Astrocyte of the cerebellum (primary cell): Measurements from ENCODE around the gene SMURF1.

Experiments used
- DNase-seq: peaks from one replicate; pipeline ENCODE4 v3.0.0-alpha.2; 2011; ENCODE audit warnings: low read depth
- H3K4me3 ChIP-seq: 2 replicates; pipeline ENCODE4 v1.5.1; 2011; ENCODE audit warnings: mild to moderate bottlenecking, low read depth, low read length, moderate library complexity
- CTCF ChIP-seq: IDR thresholded peaks from 2 replicates; pipeline ENCODE4 v1.5.1; 2012; ENCODE audit warnings: low read length, low read depth, moderate library complexity, mild to moderate bottlenecking; ENCODE audit errors: missing control alignments
- in situ Hi-C: cut with HindIII; loops from 2 replicates; pipeline ENCODE4 v1.10.0; 2017; ENCODE audit warnings: low sequenced_read_pairs

SMURF1 gene

GRCh38 chr7:99002148-99002826, 141.6 kb downstream of the SMURF1 start:
- no peak for TF ChIP-seq CTCF
- no peak for DNase-seq
- in situ Hi-C loops = loop anchor here (25.0 kb wide), 1 partner anchor 310 kb away; no protein-coding TSS in a partner anchor

DNA sequence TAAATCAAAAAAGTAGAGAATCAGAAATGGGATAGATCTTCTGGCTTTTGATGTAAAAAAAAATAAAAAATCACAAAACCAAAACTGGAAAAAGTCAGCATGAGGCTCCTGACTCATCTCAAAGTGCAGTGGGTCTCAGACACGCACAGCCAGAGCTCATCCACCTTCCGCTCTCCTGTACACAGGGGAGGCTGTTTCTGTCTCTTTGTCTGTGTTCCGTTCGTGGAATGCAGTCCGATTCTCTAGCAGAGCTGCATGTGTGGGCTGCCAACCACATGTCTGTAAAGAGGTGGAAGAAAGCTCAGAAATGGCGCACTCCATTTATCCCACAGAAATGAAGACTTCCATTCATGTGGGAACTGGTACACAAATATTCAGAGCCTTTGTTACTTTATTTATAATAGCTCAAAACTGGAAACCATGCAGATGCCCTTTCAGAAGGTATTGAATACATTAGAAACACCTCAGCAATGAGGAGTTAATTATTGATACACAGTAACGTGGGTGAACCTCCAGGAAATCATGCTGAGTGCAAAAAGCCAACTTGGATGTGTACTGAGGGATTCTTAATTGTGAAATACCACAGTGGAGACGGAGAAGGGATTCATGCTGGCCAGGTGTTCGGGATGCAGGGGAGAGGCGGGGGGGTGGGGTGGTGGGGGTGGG, 142.3 kb downstream of the SMURF1 start:
- H3K4me3 ChIP-seq = no peak overlapping the region
- in situ Hi-C loops = loop anchor here (25.0 kb wide), 1 partner anchor 311 kb away; no protein-coding TSS in a partner anchor
- DNase-seq = peak; percentile 45
- TF ChIP-seq CTCF = no peak

More at GRCh38 chr7:99002148-99002826, 141.6 kb downstream of the SMURF1 start:
- H3K4me3 ChIP-seq = no peak overlapping the region

GRCh38 chr7:99000904-99001465, 142.9 kb downstream of the SMURF1 start:
- DNase-seq = no peak
- H3K4me3 ChIP-seq = no peak overlapping the region
- in situ Hi-C loops = loop anchor here (25.0 kb wide), 1 partner anchor 311 kb away; no protein-coding TSS in a partner anchor
- TF ChIP-seq CTCF = no peak

- in situ Hi-C loops = loop anchor here (25.0 kb wide), 1 partner anchor 312 kb away; no protein-coding TSS in a partner anchor
- TF ChIP-seq CTCF = no peak
- no peak for DNase-seq
- no peak overlapping the region for H3K4me3 ChIP-seq
These were observed 143.6 kb downstream of the SMURF1 start for GRCh38 chr7:99000196-99000903.

DNA sequence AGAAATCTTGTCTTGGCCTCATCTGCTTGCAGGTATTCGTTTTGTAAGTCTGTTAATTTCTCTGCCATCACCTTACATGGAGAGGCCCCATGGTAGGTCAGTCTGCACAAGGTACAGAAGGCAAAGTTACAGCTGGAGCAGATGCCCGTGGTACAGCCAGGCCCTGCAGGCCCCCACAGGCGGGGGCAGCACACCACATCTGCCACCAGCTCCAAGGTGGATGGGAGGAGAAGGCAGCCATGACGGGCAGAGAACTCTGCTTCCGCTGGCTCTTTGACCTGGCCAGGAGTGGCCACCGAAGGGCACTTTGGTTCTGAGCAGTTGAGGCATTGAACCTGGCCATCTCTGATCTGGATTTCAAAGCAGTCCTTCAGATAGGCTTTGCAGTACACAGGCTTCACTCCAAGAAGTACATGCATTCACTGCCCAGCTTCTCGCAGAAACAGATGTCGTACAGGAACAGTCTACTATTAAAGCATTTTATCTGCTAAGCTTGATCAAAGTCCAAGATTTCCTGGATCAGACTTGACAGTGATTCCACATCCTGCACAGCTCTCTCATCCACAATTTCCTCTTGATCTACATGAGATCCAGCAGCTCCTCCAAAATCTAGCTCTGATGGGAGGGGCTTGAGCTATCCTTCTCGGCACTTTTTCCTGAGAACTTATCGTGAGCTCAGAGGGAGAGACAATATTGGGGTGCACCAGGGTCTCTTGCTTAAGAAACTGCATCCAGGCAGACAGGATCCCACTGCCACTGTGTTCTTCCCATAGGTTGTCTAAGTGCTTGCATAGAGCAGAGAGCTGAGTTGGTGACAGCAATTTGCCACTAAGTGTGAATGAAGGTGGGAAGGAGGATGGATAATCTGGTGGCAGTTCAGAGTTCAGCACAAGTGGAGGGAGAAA, 144.8 kb downstream of the SMURF1 start:
- no peak for DNase-seq
- in situ Hi-C loops = loop anchor here (5.0 kb wide), 1 partner anchor 77 kb away; no protein-coding TSS in a partner anchor
- no peak overlapping the region for H3K4me3 ChIP-seq
- TF ChIP-seq CTCF = no peak
